HG02884 (cell line): ENCODE measurements around the gene SHE.
"Not testable (repeated sequence)": the region's sequence is repeated elsewhere in the genome, so short reads cannot be mapped to it uniquely, and the experiment has no call there.

Source experiments
- ATAC-seq: cut with Tn5 transposase; IDR thresholded peaks from one replicate; pipeline ENCODE4 v1.9.1; 2021; ENCODE audit warnings: mild to moderate bottlenecking, moderate library complexity; ENCODE audit not compliant: unreplicated experiment

Gene SHE

GRCh38 chr1:154517661-154518060, 15.4 kb upstream of the SHE start:
- ATAC-seq = no peak

DNA sequence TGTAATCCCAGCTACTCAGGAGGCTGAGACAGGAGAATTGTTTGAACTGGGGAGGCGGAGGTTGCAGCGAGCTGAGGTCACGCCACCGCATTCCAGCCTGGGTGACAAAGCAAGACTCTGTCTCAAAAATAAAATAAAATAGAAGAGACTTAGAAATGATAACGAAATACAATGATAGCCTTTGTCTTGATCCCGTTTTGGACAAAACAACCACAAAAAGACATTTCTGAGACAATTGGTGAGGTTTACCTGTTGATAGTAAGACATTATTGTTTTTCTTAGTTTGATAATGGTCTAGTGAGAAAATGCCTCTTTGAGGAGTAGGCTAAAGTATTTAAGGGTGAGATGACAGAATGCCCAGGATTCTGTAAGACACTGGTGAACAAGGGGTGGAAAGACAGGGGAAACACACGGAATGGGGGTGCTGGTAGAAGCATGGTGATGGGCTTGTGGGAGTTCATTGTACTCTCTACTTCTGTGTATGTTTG, 11.9 kb upstream of the SHE start:
- ATAC-seq = no peak

GRCh38 chr1:154512760-154513159, 10.5 kb upstream of the SHE start:
- ATAC-seq = no peak

DNA sequence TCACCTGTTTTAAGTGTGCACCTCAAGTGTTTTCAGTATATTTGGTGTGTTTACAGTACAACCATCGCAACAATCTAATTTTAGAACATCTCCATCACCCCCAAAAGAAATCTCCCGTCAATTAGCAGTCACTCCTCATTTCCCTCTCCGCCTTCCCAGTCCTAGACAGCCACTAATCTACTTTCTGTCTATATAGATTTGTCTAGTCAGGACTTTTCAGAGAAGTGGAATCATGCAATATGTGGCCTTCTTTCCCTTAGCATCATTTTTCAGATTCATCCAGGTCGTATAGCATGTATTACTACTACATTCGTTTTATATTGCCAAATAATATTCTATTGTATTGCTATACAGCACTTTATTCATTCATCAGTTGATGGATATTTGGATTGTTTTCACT, 1.7 kb upstream of the SHE start:
- ATAC-seq = no peak

- no peak for ATAC-seq
Observed at GRCh38 chr1:154502744-154503115, 518 bp upstream of the SHE start.

- no peak for ATAC-seq
Observed at GRCh38 chr1:154501423-154502065, 668 bp downstream of the SHE start.

- no peak for ATAC-seq
Observed at GRCh38 chr1:154500533-154500932, 1.7 kb downstream of the SHE start.

- no peak for ATAC-seq
Observed at GRCh38 chr1:154499446-154499845, 2.8 kb downstream of the SHE start.

DNA sequence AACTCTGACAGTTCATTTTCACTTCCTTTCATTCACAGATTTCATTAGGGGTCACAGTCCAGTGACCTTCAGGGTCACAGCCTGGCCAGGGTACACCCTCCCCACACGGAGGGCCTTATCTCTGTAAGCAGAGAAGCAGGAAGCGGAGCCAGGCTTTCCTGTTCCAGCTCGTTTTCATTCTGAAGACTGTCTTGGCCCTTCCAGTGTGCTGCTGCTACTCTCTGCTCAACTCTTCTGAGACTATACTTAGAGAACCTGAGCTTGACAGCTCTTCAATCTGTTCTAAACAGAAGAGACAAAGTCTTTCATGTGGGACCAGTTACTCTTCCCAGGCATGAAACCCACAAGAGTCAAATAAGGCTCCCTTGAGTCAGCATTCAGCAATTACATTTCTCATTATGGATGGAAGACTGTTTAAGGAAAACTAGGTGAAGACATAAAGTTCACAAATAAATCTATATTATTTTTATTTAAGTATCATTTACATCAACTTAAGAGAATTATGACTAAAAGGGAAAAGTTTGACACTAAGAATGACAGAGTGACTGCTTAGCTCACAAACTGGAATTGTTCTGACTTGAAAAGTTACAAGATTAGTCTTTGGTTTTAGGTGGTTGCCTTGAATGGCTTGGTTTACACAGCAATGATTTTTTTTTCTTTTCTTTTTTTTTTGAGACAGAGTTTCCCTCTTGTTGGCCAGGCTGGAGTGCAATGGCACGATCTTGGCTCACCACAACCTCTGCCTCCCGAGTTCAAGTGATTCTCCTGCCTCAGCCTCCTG, 5.0 kb downstream of the SHE start:
- no peak for ATAC-seq

GRCh38 chr1:154496383-154496782, 5.8 kb downstream of the SHE start:
- no peak for ATAC-seq

DNA sequence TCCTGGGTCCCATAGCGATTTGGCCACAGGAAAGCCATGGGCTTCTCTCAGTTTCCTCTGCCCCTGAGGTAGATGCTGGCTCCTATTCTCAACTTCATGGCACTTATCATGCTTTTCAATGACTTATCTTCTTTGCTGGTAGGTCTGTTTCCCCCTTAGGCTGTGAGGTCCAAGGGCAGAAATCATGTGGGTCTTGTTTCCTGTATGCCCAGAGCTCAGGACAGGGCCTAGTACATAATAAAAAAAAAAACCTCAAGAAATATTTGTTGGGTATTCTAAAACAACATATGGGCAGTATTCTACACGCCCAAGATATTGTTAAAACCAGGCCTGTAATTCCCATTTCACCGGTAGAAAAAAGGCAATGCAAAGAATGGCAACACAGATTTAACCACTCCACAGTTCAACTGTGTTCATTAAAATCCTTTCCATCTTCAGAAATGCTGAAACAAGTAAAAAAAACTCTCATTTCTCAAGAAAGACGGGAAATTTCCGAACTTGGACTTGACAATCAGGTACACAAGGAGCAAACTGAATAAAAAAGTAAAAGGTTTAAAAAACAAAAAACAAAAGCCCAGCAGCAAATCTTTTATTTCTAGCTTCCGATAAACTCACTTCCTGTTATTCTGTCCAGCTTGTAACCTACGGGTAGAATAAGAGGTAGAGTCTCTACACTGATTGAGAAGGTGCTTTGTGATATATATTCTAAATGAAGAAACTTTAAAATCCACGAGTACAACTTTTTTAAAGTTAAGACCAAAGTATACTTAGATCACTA, 6.5 kb downstream of the SHE start:
- ATAC-seq = no peak

DNA sequence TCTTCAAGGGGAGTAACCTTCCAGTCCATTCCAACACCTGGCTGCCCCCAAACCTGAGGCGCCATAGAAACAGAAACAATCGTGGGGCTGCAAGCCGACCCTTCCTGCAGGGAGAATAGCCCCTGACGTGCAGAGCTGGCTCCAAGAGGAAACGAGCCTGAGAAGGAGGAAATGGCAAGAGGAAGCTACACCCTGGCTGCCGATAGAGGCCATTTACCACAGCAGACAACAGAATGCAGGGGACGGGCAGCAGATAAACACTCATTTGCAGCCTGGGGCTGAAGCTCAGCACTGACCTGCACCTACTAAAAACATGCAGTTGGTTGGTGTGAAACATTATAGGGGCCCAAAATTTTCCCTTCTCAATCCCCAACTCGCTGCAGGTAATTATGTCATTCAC, 8.9 kb downstream of the SHE start:
- no peak for ATAC-seq

DNA sequence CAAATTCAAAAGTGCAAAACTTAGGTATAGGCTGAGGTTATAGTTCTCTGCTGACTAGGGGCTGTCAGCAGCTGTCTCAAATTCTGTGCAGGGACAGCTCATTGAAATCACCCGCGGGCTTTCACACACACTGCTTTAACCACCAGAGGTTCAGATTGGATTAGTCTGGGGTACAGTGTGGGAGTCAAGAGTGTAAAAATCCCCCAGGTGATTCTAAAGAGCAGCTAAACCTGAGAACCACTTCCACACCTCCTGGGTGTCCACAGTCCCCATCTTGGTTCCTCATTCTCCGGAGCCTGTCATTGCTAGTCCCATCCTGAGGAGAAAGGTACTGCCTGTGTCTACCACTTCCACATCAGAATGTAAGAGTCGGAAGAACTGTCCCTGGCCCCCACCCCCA, 10.1 kb downstream of the SHE start:
- no peak for ATAC-seq

DNA sequence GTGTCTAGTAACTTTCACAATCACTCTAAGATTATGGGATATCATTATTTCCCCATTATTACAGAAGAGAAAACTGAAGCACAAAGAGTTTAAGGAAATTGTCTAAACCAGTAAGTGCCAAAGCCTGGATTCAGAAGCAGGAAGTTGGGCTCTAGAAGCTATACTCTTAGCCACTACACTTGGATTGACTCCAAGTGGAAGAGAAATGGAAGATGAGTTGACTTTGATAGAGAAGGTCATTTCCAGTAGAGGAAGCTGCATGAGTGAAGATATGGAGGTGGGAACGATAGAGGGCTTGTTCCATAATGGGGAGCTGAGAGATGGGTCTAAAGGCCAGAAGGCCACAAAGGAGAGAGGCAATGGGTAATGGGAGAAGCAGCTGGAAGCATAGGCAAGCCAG, 11.9 kb downstream of the SHE start:
- ATAC-seq = no peak

DNA sequence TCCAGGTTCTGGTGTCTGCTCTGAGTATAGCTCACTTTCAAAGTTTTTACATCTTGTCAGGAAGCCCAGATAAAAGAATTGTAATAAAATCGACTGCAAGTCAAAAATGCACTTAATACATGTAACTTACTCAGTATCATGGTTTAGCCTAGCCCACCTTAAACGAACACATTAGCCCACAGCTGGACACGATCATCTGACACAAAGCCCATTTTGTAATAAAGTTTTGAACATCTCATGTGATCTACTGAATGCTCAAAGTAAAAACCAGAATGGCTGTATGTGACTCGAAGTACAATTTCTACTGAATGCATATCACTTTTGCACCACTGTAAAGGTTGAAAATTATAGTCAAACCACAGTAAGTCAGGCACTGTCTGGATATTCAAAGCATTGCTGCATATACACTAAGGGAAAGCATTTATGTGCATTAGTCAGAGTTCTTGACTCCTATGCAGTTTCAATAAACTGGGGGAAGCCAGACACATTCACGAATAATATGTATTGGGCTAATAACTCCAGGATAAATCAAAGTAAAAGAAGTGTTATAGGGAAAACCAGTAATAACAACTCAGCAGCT, 12.4 kb downstream of the SHE start:
- no peak for ATAC-seq

DNA sequence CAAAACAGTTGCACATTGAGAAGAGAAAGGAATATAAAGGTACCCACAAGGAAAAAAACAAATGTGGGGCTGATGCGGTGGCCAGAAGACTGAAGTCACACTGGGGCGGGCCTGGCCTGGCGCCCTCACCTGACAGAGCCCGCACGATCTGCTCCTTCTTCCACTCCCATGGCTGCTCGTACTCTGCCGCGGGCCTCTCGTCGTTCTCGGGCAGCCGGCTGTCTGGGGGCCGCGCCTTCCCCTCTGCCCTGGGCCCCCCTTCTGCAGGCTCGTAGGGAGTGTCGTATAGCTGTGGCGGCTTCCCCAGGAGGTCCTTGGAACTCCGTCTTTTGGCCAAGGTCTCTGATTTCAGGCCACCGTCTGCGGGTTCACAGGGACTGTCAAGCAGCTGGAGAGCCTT, 13.3 kb downstream of the SHE start:
- ATAC-seq = no peak

DNA sequence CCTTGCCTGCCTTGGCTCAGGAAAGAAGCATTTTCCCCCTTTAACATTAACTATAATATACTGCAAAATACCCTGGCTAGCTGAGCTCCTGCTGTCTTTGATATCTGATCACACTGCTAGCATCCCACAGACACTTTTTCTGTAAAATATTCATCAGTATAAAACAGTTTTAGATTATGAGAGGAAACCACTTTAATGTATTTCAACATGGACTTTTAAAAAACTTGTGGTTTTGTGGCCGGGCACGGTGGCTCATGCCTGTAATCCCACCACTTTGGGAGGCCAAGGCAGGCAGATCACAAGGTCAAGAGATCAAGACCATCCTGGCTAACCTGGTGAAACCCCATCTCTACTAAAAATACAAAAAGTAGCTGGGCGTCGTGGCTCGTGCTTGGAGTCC, 15.5 kb downstream of the SHE start:
- ATAC-seq = not testable (repeated sequence)

- ATAC-seq = no peak
Observed at GRCh38 chr1:154485910-154486496, 16.2 kb downstream of the SHE start.

- ATAC-seq = no peak
Observed at GRCh38 chr1:154485106-154485505, 17.1 kb downstream of the SHE start.

GRCh38 chr1:154483941-154484803, 18.0 kb downstream of the SHE start:
- no peak for ATAC-seq
